Skeletal muscle satellite cell (primary cell): ENCODE data around the gene DRAM2.

ENCODE experiments used
- H3K27me3 ChIP-seq: 2 replicates; pipeline ENCODE4 v1.7.0; 2013; ENCODE audit warnings: low read length; ENCODE audit not compliant: control insufficient read depth, insufficient read depth
- H3K36me3 ChIP-seq: 2 replicates; pipeline ENCODE4 v1.7.0; 2013; ENCODE audit warnings: mild to moderate bottlenecking, control low read depth, low read length; ENCODE audit not compliant: insufficient read depth
- H3K4me1 ChIP-seq: 2 replicates; pipeline ENCODE4 v1.7.0; 2013; ENCODE audit warnings: low read length; ENCODE audit not compliant: control insufficient read depth, insufficient read depth
- H3K4me2 ChIP-seq: 2 replicates; pipeline ENCODE4 v1.7.0; 2013; ENCODE audit warnings: mild to moderate bottlenecking, low read length
- H3K4me3 ChIP-seq: 2 replicates; pipeline ENCODE4 v1.7.0; 2013; ENCODE audit warnings: low read length
- H3K9ac ChIP-seq: 2 replicates; pipeline ENCODE4 v1.7.0; 2013; ENCODE audit warnings: mild to moderate bottlenecking, low read depth, low read length, moderate library complexity
- H3K9me3 ChIP-seq: replicated peaks from 2 replicates; pipeline ENCODE4 v1.7.0; 2013; ENCODE audit warnings: mild to moderate bottlenecking, control low read depth, low read length

DRAM2 gene

GRCh38 chr1:111141245-111142220 lies 1.6 kb upstream of the DRAM2 start:
- H3K4me3 ChIP-seq, result peak overlapping the region; percentile 93
- no peaks in the 10 kb centered on the region for H3K27me3 ChIP-seq
- H3K4me2 ChIP-seq, result peak overlapping the region; percentile 85
- H3K4me1 ChIP-seq, result peaks cover 19% of the 10 kb centered on the region
- H3K9ac ChIP-seq, result peak overlapping the region; percentile 93
- peaks cover 3% of the 10 kb centered on the region for H3K36me3 ChIP-seq
- H3K9me3 ChIP-seq, result no peaks in the 10 kb centered on the region

GRCh38 chr1:111140680-111140967 lies 731 bp upstream of the DRAM2 start:
- no peaks in the 10 kb centered on the region for H3K27me3 ChIP-seq
- H3K4me3 ChIP-seq, result peak overlapping the region; percentile 93
- peaks cover 19% of the 10 kb centered on the region for H3K4me1 ChIP-seq

GRCh38 chr1:111139324-111139955 lies 453 bp downstream of the DRAM2 start:
- Histone ChIP-seq H3K4me1 (peaks cover 24% of the 10 kb centered on the region), H3K9ac (peak overlapping the region; percentile 93)

More at GRCh38 chr1:111140680-111140967, 731 bp upstream of the DRAM2 start:
- Histone ChIP-seq H3K9ac (peak overlapping the region; percentile 93), H3K4me2 (peak overlapping the region; percentile 85), H3K9me3 (no peaks in the 10 kb centered on the region), H3K36me3 (peaks cover 8% of the 10 kb centered on the region)

GRCh38 chr1:111133866-111134265 lies 6.0 kb downstream of the DRAM2 start:
- Histone ChIP-seq H3K9me3 (no peaks in the 10 kb centered on the region), H3K36me3 (peaks cover 23% of the 10 kb centered on the region), H3K4me3 (no peak overlapping the region), H3K4me1 (peaks cover 9% of the 10 kb centered on the region), H3K4me2 (no peak overlapping the region), H3K27me3 (no peaks in the 10 kb centered on the region), H3K9ac (no peak overlapping the region)

More at GRCh38 chr1:111139324-111139955, 453 bp downstream of the DRAM2 start:
- peak overlapping the region; percentile 85 for H3K4me2 ChIP-seq
- no peaks in the 10 kb centered on the region for H3K9me3 ChIP-seq
- H3K27me3 ChIP-seq, result no peaks in the 10 kb centered on the region
- H3K36me3 ChIP-seq, result peaks cover 11% of the 10 kb centered on the region
- H3K4me3 ChIP-seq, result peak overlapping the region; percentile 93

GRCh38 chr1:111131693-111132092 lies 8.2 kb downstream of the DRAM2 start:
- H3K36me3 ChIP-seq, result peaks cover 32% of the 10 kb centered on the region
- no peak overlapping the region for H3K9ac ChIP-seq
- H3K27me3 ChIP-seq, result no peaks in the 10 kb centered on the region
- no peak overlapping the region for H3K4me3 ChIP-seq
- no peak overlapping the region for H3K4me2 ChIP-seq
- H3K4me1 ChIP-seq, result peaks cover 5% of the 10 kb centered on the region
- H3K9me3 ChIP-seq, result no peaks in the 10 kb centered on the region

GRCh38 chr1:111129376-111129775 lies 10.5 kb downstream of the DRAM2 start:
- peaks cover 36% of the 10 kb centered on the region for H3K36me3 ChIP-seq

GRCh38 chr1:111127923-111128643 lies 11.8 kb downstream of the DRAM2 start:
- H3K4me3 ChIP-seq, result no peak overlapping the region
- no peak overlapping the region for H3K9ac ChIP-seq
- no peaks in the 10 kb centered on the region for H3K9me3 ChIP-seq
- peaks cover 49% of the 10 kb centered on the region for H3K36me3 ChIP-seq
- H3K4me2 ChIP-seq, result no peak overlapping the region
- no peaks in the 10 kb centered on the region for H3K27me3 ChIP-seq
- H3K4me1 ChIP-seq, result no peaks in the 10 kb centered on the region

More at GRCh38 chr1:111129376-111129775, 10.5 kb downstream of the DRAM2 start:
- H3K9ac ChIP-seq, result no peak overlapping the region
- no peaks in the 10 kb centered on the region for H3K27me3 ChIP-seq
- H3K4me1 ChIP-seq, result no peaks in the 10 kb centered on the region
- no peaks in the 10 kb centered on the region for H3K9me3 ChIP-seq
- no peak overlapping the region for H3K4me3 ChIP-seq
- H3K4me2 ChIP-seq, result no peak overlapping the region

- Histone ChIP-seq H3K9ac (no peak overlapping the region), H3K4me3 (no peak overlapping the region), H3K9me3 (no peaks in the 10 kb centered on the region), H3K4me2 (no peak overlapping the region), H3K4me1 (no peaks in the 10 kb centered on the region), H3K27me3 (no peaks in the 10 kb centered on the region), H3K36me3 (peaks cover 52% of the 10 kb centered on the region)
Observed at GRCh38 chr1:111126354-111126753, 13.5 kb downstream of the DRAM2 start.

- no peak overlapping the region for H3K4me3 ChIP-seq
- H3K9ac ChIP-seq, result no peak overlapping the region
- no peak overlapping the region for H3K4me2 ChIP-seq
- H3K36me3 ChIP-seq, result peaks cover 43% of the 10 kb centered on the region
- no peaks in the 10 kb centered on the region for H3K9me3 ChIP-seq
- H3K27me3 ChIP-seq, result no peaks in the 10 kb centered on the region
- peaks cover 8% of the 10 kb centered on the region for H3K4me1 ChIP-seq
Observed at GRCh38 chr1:111116496-111116895, 23.4 kb downstream of the DRAM2 start.

- H3K9me3 ChIP-seq, result no peaks in the 10 kb centered on the region
- peaks cover 7% of the 10 kb centered on the region for H3K36me3 ChIP-seq
- no peaks in the 10 kb centered on the region for H3K4me1 ChIP-seq
- H3K4me2 ChIP-seq, result no peak overlapping the region
- H3K9ac ChIP-seq, result no peak overlapping the region
- H3K27me3 ChIP-seq, result no peaks in the 10 kb centered on the region
- H3K4me3 ChIP-seq, result no peak overlapping the region
Observed at GRCh38 chr1:111110197-111110899, 29.5 kb downstream of the DRAM2 start.

GRCh38 chr1:111104981-111105380 lies 34.9 kb downstream of the DRAM2 start:
- Histone ChIP-seq H3K4me3 (no peak overlapping the region), H3K4me1 (no peaks in the 10 kb centered on the region), H3K9ac (no peak overlapping the region), H3K27me3 (no peaks in the 10 kb centered on the region), H3K4me2 (no peak overlapping the region), H3K36me3 (no peaks in the 10 kb centered on the region), H3K9me3 (no peaks in the 10 kb centered on the region)
